Tibial nerve (tissue), 4 donors: ENCODE data around the gene ISY1.

Experiments
- CTCF ChIP-seq, 5 experiments: fragments of 200-600 bp in 3 of 5; fragments of 450-650 bp in 2 of 5; sonication (generic) in 3 of 5; IDR thresholded peaks; one replicate each; pipeline ENCODE4 v1.5.1; 2016 to 2019; ENCODE audit warnings: antibody characterized with exemption in 5 of 5, mild to moderate bottlenecking in 3 of 5, moderate library complexity in 2 of 5
- EP300 ChIP-seq, 2 donors: sonication (generic); formaldehyde crosslinking; IDR thresholded peaks; one replicate each; pipeline ENCODE4 v1.6.1; 2017; ENCODE audit warnings: antibody characterized with exemption in 2 of 2, mild to moderate bottlenecking in 1 of 2
- POLR2A ChIP-seq, 2 donors: fragments of 450-650 bp; IDR thresholded peaks; one replicate each; pipeline ENCODE4 v1.6.1; 2017; ENCODE audit warnings: antibody characterized with exemption in 2 of 2, mild to moderate bottlenecking in 2 of 2, moderate library complexity in 2 of 2

- TF ChIP-seq CTCF (IDR thresholded peaks at IDR 0.05) (no peak), POLR2A (IDR thresholded peaks at IDR 0.05) (no peak), EP300 (IDR thresholded peaks at IDR 0.05) (no peak)
Measured at GRCh38 chr3:129087138-129087702, 73.6 kb downstream of the ISY1 start.
